B cell (primary cell): ENCODE data around the gene IL1RL1. TPM values are rescaled to one million over a fixed set of nuclear protein-coding genes. Genes with fewer than 3 reads are reported as not detected.

Source experiments
- ATAC-seq: fragments of 200-7000 bp; cut with Tn5 transposase; one replicate; pipeline ENCODE4 v1.10.0; 2021; ENCODE audit warnings: low read depth, mild to moderate bottlenecking, moderate number of reproducible peaks, moderate library complexity
- CTCF ChIA-PET: fragments of 350-600 bp; sonication (Branson Sonifier 250); formaldehyde crosslinking; loops from one replicate; lab custom pipeline; 2021; ENCODE audit warnings: antibody characterized with exemption, inconsistent platforms; lab: Charles Lee
- POLR2A ChIA-PET: fragments of 350-600 bp; sonication (Branson Sonifier 250); formaldehyde crosslinking; loops from one replicate; lab custom pipeline; 2021; ENCODE audit warnings: antibody characterized with exemption; lab: Charles Lee
- DNase-seq: peaks from one replicate; pipeline ENCODE4 v3.0.0; 2013
- H2AFZ ChIP-seq: 2 replicates; pipeline ENCODE4 v1.6.1; 2012; ENCODE audit warnings: mild to moderate bottlenecking, low read depth, low read length; ENCODE audit not compliant: insufficient read depth, poor library complexity, severe bottlenecking
- H3K27ac ChIP-seq, 2 donors: 1 replicate in 1 of 2; 2 replicates in 1 of 2; pipeline ENCODE4 v1.5.1; 2012 to 2013; ENCODE audit warnings: low read length in 2 of 2, mild to moderate bottlenecking in 2 of 2, moderate library complexity in 1 of 2
- H3K27me3 ChIP-seq, 4 experiments: fragments of 200-600 bp in 1 of 4; sonication (generic) in 1 of 4; replicated peaks in 1 of 4; 1 replicate in 2 of 4; 2 replicates in 2 of 4; pipeline versions ENCODE4 v1.6.1 to v1.7.0; 2013 to 2016; ENCODE audit warnings: low read length in 3 of 4, mild to moderate bottlenecking in 2 of 4, mixed read lengths in 1 of 4, moderate library complexity in 1 of 4; ENCODE audit not compliant: insufficient read depth in 4 of 4, control insufficient read depth in 3 of 4; ENCODE audit errors: control extremely low read depth in 1 of 4
- H3K36me3 ChIP-seq, 2 experiments: replicated peaks in 1 of 2; 1 replicate in 1 of 2; 2 replicates in 1 of 2; pipeline versions ENCODE4 v1.6.1 to v1.7.1; 2013; ENCODE audit warnings: low read length in 1 of 2; ENCODE audit not compliant: insufficient read depth in 2 of 2, control insufficient read depth in 1 of 2; ENCODE audit errors: control extremely low read depth in 1 of 2, extremely low read depth in 1 of 2
- H3K4me1 ChIP-seq, 2 donors: fragments of 200-600 bp in 1 of 2; sonication (generic) in 1 of 2; 1 replicate in 1 of 2; 2 replicates in 1 of 2; pipeline versions ENCODE4 v1.5.1 to v1.6.1; 2013 to 2017; ENCODE audit warnings: low read length in 2 of 2; ENCODE audit not compliant: control insufficient read depth in 2 of 2, insufficient read depth in 2 of 2
- H3K4me2 ChIP-seq: replicated peaks from 2 replicates; pipeline ENCODE3; 2012; ENCODE audit warnings: mild to moderate bottlenecking, low read depth, low read length; ENCODE audit not compliant: poor library complexity, severe bottlenecking
- H3K4me3 ChIP-seq, 5 experiments: fragments of 200-600 bp in 1 of 5; sonication (generic) in 1 of 5; 1 replicate in 3 of 5; 2 replicates in 2 of 5; pipeline versions ENCODE4 v1.5.1 to v1.7.0; 2011 to 2016; ENCODE audit warnings: low read length in 4 of 5, mild to moderate bottlenecking in 4 of 5, low read depth in 2 of 5, control low read depth in 1 of 5, moderate library complexity in 1 of 5; ENCODE audit not compliant: insufficient read depth in 1 of 5; ENCODE audit errors: control extremely low read depth in 1 of 5, extremely low read depth in 1 of 5
- H3K79me2 ChIP-seq: fragments of 200-600 bp; sonication (generic); one replicate; pipeline ENCODE4 v1.6.0; 2016; ENCODE audit warnings: low read length; ENCODE audit not compliant: control insufficient read depth, insufficient read depth
- H3K9ac ChIP-seq: fragments of 200-600 bp; sonication (generic); 2 replicates; pipeline ENCODE4 v1.6.1; 2017; ENCODE audit warnings: mild to moderate bottlenecking, low read length, moderate library complexity
- H3K9me3 ChIP-seq, 3 donors: one replicate each; pipeline versions ENCODE4 v1.6.1 to v1.7.1; 2013; ENCODE audit warnings: low read length in 2 of 3; ENCODE audit not compliant: control insufficient read depth in 2 of 3, insufficient read depth in 1 of 3; ENCODE audit errors: control extremely low read depth in 1 of 3
- H4K20me1 ChIP-seq: 2 replicates; pipeline ENCODE4 v1.6.0; 2012; ENCODE audit warnings: mild to moderate bottlenecking, low read length; ENCODE audit not compliant: insufficient read depth, control insufficient read depth, poor library complexity, severe bottlenecking
- H3K27ac Mint-ChIP-seq: one replicate; pipeline ENCODE4 v1.8.0; 2021; ENCODE audit warnings: mixed read lengths
- H3K27me3 Mint-ChIP-seq: one replicate; pipeline ENCODE4 v1.8.0; 2021; ENCODE audit warnings: mixed read lengths
- H3K4me1 Mint-ChIP-seq: one replicate; pipeline ENCODE4 v1.8.0; 2021; ENCODE audit warnings: mixed read lengths
- H3K4me3 Mint-ChIP-seq: one replicate; pipeline ENCODE4 v1.8.0; 2021; ENCODE audit warnings: mixed read lengths
- H3K9me3 Mint-ChIP-seq: one replicate; pipeline ENCODE4 v1.8.0; 2022; ENCODE audit warnings: mixed read lengths; ENCODE audit not compliant: insufficient read depth
- EZH2 ChIP-seq: IDR thresholded peaks from 2 replicates; pipeline ENCODE4 v1.6.1; 2012; ENCODE audit warnings: borderline replicate concordance, low read depth, mild to moderate bottlenecking, moderate library complexity, low read length; ENCODE audit not compliant: insufficient read depth, poor library complexity, severe bottlenecking
- WGBS: methylation state at CpG from one replicate; pipeline ENCODE4 v1.1.5; 2013; ENCODE audit warnings: missing lambda C conversion rate; ENCODE audit not compliant: insufficient coverage; 5-methylcytosine and 5-hydroxymethylcytosine counted together
- intact Hi-C: fragments of 100-400 bp; cut with micrococcal nuclease; formaldehyde crosslinking; loops from one replicate; pipeline ENCODE4 v1.10.0; 2022
- polyA plus RNA-seq: library from polyadenylated mRNA; depleted of rRNA; stranded (reverse); fragments of >200 nt; gene quantifications from 2 replicates; pipeline ENCODE4 v1.2.3, GENCODE V29; 2012
- total RNA-seq, 2 donors: library from RNA; stranded (reverse); fragments of 120-200 nt in 1 of 2; gene quantifications; 1 replicate in 1 of 2; 2 replicates in 1 of 2; pipeline versions ENCODE4 v1.2.3 to v1.2.4, GENCODE V29; 2013 to 2022
- TF ChIP-seq, protein P1 (sequence below): fragments of 200-600 bp; IDR thresholded peaks from one replicate; pipeline ENCODE4 v1.8.0; 2022; ENCODE audit warnings: antibody characterized with exemption, mild to moderate bottlenecking

The IL1RL1 gene
- total and polyA plus RNA-seq, 2 donors (not counting 1 experiment from before 2014, with no cell fraction given) = not detected

GRCh38 chr2:102392096-102392495, 80.7 kb downstream of the IL1RL1 start:
- intact Hi-C loops = no loop called here
- Histone ChIP-seq H3K36me3 (no peaks in the 10 kb centered on the region), H3K4me3 (no peak overlapping the region), H3K9ac (no peak overlapping the region), H4K20me1 (no peaks in the 10 kb centered on the region), H3K4me2 (no peak overlapping the region), H2AFZ (no peak overlapping the region), H3K27ac (no peak overlapping the region), H3K27me3 (no peaks in the 10 kb centered on the region), H3K9me3 (no peaks in the 10 kb centered on the region), H3K4me1 (no peaks in the 10 kb centered on the region), H3K79me2 (no peaks in the 10 kb centered on the region)
- CTCF ChIA-PET = interaction anchor here (0.6 kb wide), 1 partner anchor 13 kb away, joined by 3 read pairs; no protein-coding TSS in a partner anchor
- peaks cover 2% of the 10 kb centered on the region for H3K4me1 Mint-ChIP-seq
- no peak for ATAC-seq
- TF ChIP-seq, protein P1, sequence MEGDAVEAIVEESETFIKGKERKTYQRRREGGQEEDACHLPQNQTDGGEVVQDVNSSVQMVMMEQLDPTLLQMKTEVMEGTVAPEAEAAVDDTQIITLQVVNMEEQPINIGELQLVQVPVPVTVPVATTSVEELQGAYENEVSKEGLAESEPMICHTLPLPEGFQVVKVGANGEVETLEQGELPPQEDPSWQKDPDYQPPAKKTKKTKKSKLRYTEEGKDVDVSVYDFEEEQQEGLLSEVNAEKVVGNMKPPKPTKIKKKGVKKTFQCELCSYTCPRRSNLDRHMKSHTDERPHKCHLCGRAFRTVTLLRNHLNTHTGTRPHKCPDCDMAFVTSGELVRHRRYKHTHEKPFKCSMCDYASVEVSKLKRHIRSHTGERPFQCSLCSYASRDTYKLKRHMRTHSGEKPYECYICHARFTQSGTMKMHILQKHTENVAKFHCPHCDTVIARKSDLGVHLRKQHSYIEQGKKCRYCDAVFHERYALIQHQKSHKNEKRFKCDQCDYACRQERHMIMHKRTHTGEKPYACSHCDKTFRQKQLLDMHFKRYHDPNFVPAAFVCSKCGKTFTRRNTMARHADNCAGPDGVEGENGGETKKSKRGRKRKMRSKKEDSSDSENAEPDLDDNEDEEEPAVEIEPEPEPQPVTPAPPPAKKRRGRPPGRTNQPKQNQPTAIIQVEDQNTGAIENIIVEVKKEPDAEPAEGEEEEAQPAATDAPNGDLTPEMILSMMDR = no peak
- no peak for TF ChIP-seq EZH2
- no peak overlapping the region for H3K27ac Mint-ChIP-seq
- no peak overlapping the region for H3K4me3 Mint-ChIP-seq
- DNase-seq = no peak
- no peaks in the 10 kb centered on the region for H3K27me3 Mint-ChIP-seq
- 100% methylated on average over 2 of the region's 3 CpGs for WGBS
- POLR2A ChIA-PET = no interaction called here
- H3K9me3 Mint-ChIP-seq = no peaks in the 10 kb centered on the region

- no peaks in the 10 kb centered on the region for H3K27me3 ChIP-seq
- no peaks in the 10 kb centered on the region for H4K20me1 ChIP-seq
- ATAC-seq = no peak
- no peaks in the 10 kb centered on the region for H3K4me1 ChIP-seq
- H3K27ac ChIP-seq = no peak overlapping the region
- Mint-ChIP-seq H3K4me1 (no peaks in the 10 kb centered on the region), H3K27me3 (no peaks in the 10 kb centered on the region), H3K4me3 (no peak overlapping the region), H3K9me3 (no peaks in the 10 kb centered on the region), H3K27ac (no peak overlapping the region)
- H3K4me2 ChIP-seq = no peak overlapping the region
- H3K79me2 ChIP-seq = no peaks in the 10 kb centered on the region
- intact Hi-C loops = no loop called here
- TF ChIP-seq, protein P1 = no peak
- no peak for TF ChIP-seq EZH2
- no CpG with 5 or more reads among the region's 1 CpG for WGBS
- H3K36me3 ChIP-seq = no peaks in the 10 kb centered on the region
- no peak overlapping the region for H2AFZ ChIP-seq
- DNase-seq = no peak
- no peaks in the 10 kb centered on the region for H3K9me3 ChIP-seq
- no peak overlapping the region for H3K4me3 ChIP-seq
- H3K9ac ChIP-seq = no peak overlapping the region
- POLR2A ChIA-PET = no interaction called here
- CTCF ChIA-PET = no interaction called here
Observed at GRCh38 chr2:102392942-102393341, 81.6 kb downstream of the IL1RL1 start.
